HG02798 (cell line): ENCODE results near the gene PAPSS1.
A peak's percentile ranks its signal among the peaks of the same experiment; 100 is the strongest.

ENCODE experiments used
- ATAC-seq: cut with Tn5 transposase; IDR thresholded peaks from one replicate; pipeline ENCODE4 v1.9.1; 2021; ENCODE audit warnings: mild to moderate bottlenecking; ENCODE audit not compliant: unreplicated experiment, poor library complexity

Gene PAPSS1

GRCh38 chr4:107635735-107636134 is 84.3 kb downstream of the PAPSS1 start:
- no peak for ATAC-seq

GRCh38 chr4:107631560-107631959 is 88.5 kb downstream of the PAPSS1 start:
- no peak for ATAC-seq

GRCh38 chr4:107630185-107630705 is 89.8 kb downstream of the PAPSS1 start:
- no peak for ATAC-seq

GRCh38 chr4:107629318-107629717 is 90.7 kb downstream of the PAPSS1 start:
- ATAC-seq, result no peak

- no peak for ATAC-seq
Observed at GRCh38 chr4:107625391-107625902, 94.6 kb downstream of the PAPSS1 start.

GRCh38 chr4:107624024-107624423 is 96.0 kb downstream of the PAPSS1 start:
- no peak for ATAC-seq

DNA sequence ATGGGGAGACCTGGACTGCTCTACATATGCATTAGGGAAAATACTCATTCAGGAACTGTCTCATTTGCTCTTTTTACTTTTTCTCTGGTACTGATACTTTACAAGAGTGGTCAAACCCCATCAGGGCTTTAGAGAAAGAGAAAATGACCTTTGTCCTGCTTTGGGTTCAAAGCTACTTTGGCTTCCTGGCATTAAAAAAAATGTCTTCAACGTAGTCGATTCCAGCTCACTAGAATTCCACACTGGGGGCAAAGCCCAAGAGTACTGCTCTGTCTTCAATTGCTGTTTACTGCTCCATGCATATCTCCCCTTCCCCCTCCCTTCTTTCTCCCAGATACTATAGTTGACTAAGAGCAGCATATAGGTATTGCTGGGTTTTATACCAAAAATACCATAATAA is 98.0 kb downstream of the PAPSS1 start:
- ATAC-seq, result no peak

DNA sequence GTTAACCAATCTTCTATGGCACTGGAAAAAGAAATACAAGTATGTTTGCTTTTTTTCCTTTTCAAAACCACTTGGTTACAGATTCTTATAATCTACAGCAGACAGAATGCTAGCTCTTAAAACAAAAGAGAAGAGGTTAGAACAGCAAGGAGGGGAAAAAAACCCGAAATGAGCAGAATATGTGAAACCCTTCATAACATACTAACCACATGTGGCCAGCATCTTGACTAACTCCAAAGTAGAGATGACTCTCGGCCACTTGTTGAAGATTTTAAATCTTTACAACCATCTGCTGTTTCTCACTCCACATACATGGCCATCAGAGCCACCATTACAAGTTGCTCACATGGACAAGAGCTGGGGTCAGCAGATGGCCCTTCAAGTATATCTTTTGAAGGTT is 100.3 kb downstream of the PAPSS1 start:
- ATAC-seq, result no peak

DNA sequence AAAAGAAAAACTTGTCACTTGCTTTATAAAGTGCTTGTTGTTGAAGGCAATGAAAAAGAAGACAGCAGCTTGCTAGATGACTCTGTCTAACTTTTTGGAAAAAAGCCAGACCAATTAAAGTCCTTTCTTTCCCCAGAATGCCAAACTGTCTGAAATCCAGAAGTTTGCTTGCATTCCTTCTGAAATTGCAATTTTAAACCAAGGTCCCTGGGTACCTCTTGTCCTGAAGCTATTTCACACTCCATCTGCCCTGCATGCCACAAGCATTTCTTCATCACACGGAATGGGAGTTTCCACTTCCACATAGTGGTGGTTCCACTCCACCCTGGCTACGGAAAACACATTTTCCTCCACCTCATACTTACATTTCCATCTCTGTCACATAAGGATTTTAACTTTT is 101.0 kb downstream of the PAPSS1 start:
- ATAC-seq, result no peak

DNA sequence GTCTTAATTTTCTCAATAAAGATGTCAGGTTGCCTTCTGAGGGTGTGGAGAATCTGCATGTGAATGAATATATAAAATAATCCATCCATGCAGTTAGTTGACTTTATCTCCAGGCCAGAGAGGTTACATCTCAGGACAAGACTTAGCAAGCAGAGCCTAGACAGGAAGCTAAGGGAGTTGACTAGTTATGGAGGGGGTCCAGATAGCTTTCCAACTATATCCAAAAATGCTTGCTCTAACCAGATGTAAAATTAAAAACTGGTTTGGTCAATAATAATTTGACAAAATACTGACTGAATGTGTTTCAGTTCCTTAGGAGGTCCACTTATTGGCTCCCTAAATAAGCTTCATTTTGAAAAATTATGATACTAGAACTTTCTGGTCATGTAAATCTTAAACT is 101.4 kb downstream of the PAPSS1 start:
- no peak for ATAC-seq

GRCh38 chr4:107616838-107617389 is 103.1 kb downstream of the PAPSS1 start:
- no peak for ATAC-seq

GRCh38 chr4:107615809-107616208 is 104.2 kb downstream of the PAPSS1 start:
- no peak for ATAC-seq

- ATAC-seq, result no peak
Observed at GRCh38 chr4:107603430-107603829, 116.6 kb downstream of the PAPSS1 start.

- ATAC-seq, result no peak
Observed at GRCh38 chr4:107600983-107601382, 119.1 kb downstream of the PAPSS1 start.

- no peak for ATAC-seq
Observed at GRCh38 chr4:107600436-107600835, 119.6 kb downstream of the PAPSS1 start.

GRCh38 chr4:107599841-107600240 is 120.2 kb downstream of the PAPSS1 start:
- ATAC-seq, result no peak

GRCh38 chr4:107593230-107593629 is 126.8 kb downstream of the PAPSS1 start:
- no peak for ATAC-seq

DNA sequence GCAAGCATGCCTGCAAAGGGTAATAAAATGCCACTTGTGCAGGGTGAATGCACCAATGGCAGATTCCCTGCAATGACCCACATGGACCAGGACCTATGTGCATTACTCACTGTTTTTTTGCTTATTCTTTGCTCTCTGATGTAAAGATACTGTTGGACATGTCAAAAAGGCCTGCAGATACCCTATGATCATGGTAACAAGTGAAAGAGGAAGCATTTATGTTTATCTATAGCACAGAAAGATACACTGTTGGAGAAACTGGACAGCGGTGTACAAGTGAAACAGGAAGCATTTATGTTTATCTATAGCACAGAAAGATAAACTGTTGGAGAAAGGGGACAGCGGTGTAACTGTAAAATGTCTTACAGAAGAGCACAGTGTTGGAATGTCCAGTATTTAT is 127.5 kb downstream of the PAPSS1 start:
- ATAC-seq, result peak; percentile 76

DNA sequence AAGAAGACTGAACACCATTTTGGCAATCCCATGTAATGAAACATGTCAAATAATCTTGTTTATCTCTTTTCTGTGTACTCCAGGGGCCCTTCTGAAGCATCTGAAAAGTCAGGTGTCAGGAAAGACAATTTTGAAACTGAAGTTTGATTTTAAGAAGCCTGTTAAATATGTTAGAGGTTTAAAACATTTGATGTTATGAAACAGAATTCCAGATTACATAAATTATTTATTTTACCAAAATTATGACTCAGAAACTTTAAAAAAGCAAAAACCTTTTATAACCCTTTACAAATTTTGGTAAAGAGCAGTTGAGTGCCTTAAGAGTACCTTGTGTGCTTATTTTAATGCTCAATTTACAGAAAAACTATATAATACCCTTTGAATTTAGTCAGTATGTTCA is 130.8 kb downstream of the PAPSS1 start:
- no peak for ATAC-seq

GRCh38 chr4:107586371-107586770 is 133.7 kb downstream of the PAPSS1 start:
- no peak for ATAC-seq

DNA sequence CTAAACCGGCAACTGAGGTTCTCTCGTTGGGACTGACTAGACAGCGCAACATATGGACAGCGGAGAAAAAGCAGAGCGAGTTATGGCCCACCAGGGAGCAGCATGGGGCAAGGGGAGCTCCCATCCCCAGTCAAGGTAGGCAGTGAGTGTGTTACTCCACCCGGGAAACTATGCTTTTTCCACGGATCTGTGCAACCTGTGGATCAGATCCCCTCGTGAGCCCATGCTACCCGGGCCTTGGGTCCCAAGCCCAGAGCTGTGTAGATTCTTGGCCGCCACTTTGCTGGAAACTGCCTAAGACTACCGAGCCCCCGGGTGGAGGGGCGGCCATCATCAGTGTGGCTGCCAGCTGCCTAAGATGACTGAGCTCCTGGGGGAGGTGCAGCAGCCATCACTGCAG is 140.9 kb downstream of the PAPSS1 start:
- no peak for ATAC-seq

DNA sequence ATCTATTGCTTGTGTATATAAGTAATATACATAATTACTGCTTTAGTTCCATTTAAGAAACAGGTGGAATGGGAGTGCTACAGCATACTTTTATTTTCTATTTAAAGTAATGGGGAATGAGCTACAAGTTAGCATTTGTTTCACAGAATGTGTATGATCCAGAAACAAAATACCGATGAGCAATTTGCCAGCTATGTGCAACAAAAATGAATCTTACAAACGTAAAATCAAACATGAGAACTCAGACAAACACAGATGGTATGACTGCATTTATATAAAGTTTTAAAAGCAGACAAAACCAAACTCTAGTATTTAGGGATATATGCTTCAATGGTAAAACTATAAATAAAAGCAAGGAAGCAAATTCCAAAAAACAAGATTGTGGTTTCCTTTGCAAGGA is 141.7 kb downstream of the PAPSS1 start:
- no peak for ATAC-seq
